ENCODE data around the gene CYTL1. TPM values are rescaled to one million over a fixed set of nuclear protein-coding genes. Genes with fewer than 3 reads are reported as not detected.

CYTL1 gene
- total RNA-seq, 4 donors from 2014 or later = 5.9 to 9.6 TPM; not detected in 2

- Histone ChIP-seq H3K27ac (no peak overlapping the region), H3K27me3 (no peaks in the 10 kb centered on the region), H3K9me3 (no peaks in the 10 kb centered on the region), H3K4me3 (no peak overlapping the region), H3K36me3 (no peaks in the 10 kb centered on the region), H3K4me1 (peaks cover 0 to 14% (median 0%) of the 10 kb centered on the region in 4 donors)
- TF ChIP-seq POLR2A (IDR thresholded peaks at IDR 0.05) = no peak
- 89 to 92% methylated on average over 8 of the region's 8 CpGs for WGBS, 2 donors
- DNase-seq (ENCODE audit: low spot score in 2 of 2) = no peak
These were observed 10.2 kb upstream of the CYTL1 start for GRCh38 chr4:5029447-5029846.

GRCh38 chr4:5028480-5028879 lies 9.2 kb upstream of the CYTL1 start:
- Histone ChIP-seq H3K36me3 (no peaks in the 10 kb centered on the region), H3K27ac (no peak overlapping the region), H3K4me1 (peaks cover 0 to 5% (median 0%) of the 10 kb centered on the region in 4 donors), H3K27me3 (no peaks in the 10 kb centered on the region), H3K4me3 (no peak overlapping the region), H3K9me3 (peaks cover 0 to 2% (median 0%) of the 10 kb centered on the region in 4 donors)
- 97 to 98% methylated on average over 2 of the region's 2 CpGs for WGBS, 2 donors
- TF ChIP-seq POLR2A (IDR thresholded peaks at IDR 0.05) (no peak), EP300 (IDR thresholded peaks at IDR 0.05) (no peak), CTCF (IDR thresholded peaks at IDR 0.05) (no peak)
- DNase-seq (ENCODE audit: low spot score in 2 of 2) = no peak

GRCh38 chr4:5027346-5027745 lies 8.1 kb upstream of the CYTL1 start:
- DNase-seq (ENCODE audit: low spot score in 2 of 2) = no peak
- Histone ChIP-seq H3K36me3 (no peaks in the 10 kb centered on the region), H3K27ac (no peak overlapping the region)

GRCh38 chr4:5026371-5026770 lies 7.1 kb upstream of the CYTL1 start:
- Histone ChIP-seq H3K27ac (no peak overlapping the region), H3K36me3 (no peaks in the 10 kb centered on the region), H3K27me3 (no peaks in the 10 kb centered on the region), H3K4me1 (no peaks in the 10 kb centered on the region), H3K9me3 (peaks cover 0 to 11% (median 0%) of the 10 kb centered on the region in 4 donors), H3K4me3 (no peak overlapping the region)
- TF ChIP-seq EP300 (IDR thresholded peaks at IDR 0.05) (no peak), POLR2A (IDR thresholded peaks at IDR 0.05) (no peak), CTCF (IDR thresholded peaks at IDR 0.05) (no peak)
- DNase-seq (ENCODE audit: low spot score in 2 of 2) = no peak
- 89 to 96% methylated on average over 3 of the region's 3 CpGs for WGBS, 2 donors

More at GRCh38 chr4:5027346-5027745, 8.1 kb upstream of the CYTL1 start:
- H3K9me3 ChIP-seq = peaks cover 0 to 11% (median 0%) of the 10 kb centered on the region in 4 donors
- H3K4me1 ChIP-seq = no peaks in the 10 kb centered on the region
- H3K27me3 ChIP-seq = no peaks in the 10 kb centered on the region
- H3K4me3 ChIP-seq = no peak overlapping the region
- no peak for TF ChIP-seq POLR2A (IDR thresholded peaks at IDR 0.05)

- peak in 1 of 2 donors; percentile 65 for DNase-seq (ENCODE audit: low spot score in 2 of 2)
- 78 to 79% methylated on average over 6 of the region's 6 CpGs for WGBS, 2 donors
- Histone ChIP-seq H3K27ac (peak overlapping the region in 1 of 4 donors; percentile 54), H3K4me3 (no peak overlapping the region), H3K9me3 (peaks cover 0 to 11% (median 0%) of the 10 kb centered on the region in 4 donors), H3K36me3 (no peaks in the 10 kb centered on the region), H3K27me3 (peaks cover 0 to 3% of the 10 kb centered on the region in 2 donors), H3K4me1 (peaks cover 0 to under 1% (median 0%) of the 10 kb centered on the region in 4 donors)
- TF ChIP-seq EP300 (IDR thresholded peaks at IDR 0.05) (peak in 1 of 2 donors; percentile 38), CTCF (IDR thresholded peaks at IDR 0.05) (no peak)
These were observed 5.4 kb upstream of the CYTL1 start for GRCh38 chr4:5024673-5025072.

- 65 to 73% methylated on average over 3 of the region's 3 CpGs for WGBS, 2 donors
- Histone ChIP-seq H3K27ac (no peak overlapping the region), H3K36me3 (no peaks in the 10 kb centered on the region), H3K27me3 (peaks cover 0 to 23% of the 10 kb centered on the region in 2 donors), H3K4me3 (no peak overlapping the region), H3K4me1 (peaks cover 0 to 13% (median 0%) of the 10 kb centered on the region in 4 donors), H3K9me3 (peaks cover 0 to 11% (median 0%) of the 10 kb centered on the region in 4 donors)
- no peak for DNase-seq (ENCODE audit: low spot score in 2 of 2)
- TF ChIP-seq POLR2A (IDR thresholded peaks at IDR 0.05) (no peak), EP300 (IDR thresholded peaks at IDR 0.05) (no peak), CTCF (IDR thresholded peaks at IDR 0.05) (no peak)
These were observed 2.3 kb upstream of the CYTL1 start for GRCh38 chr4:5021546-5021945.

All from tibial nerve (tissue), 4 donors.